COLO668 (cell line): ENCODE results near the gene CACNA2D4.
"Not testable (repeated sequence)": the region's sequence is repeated elsewhere in the genome, so short reads cannot be mapped to it uniquely, and the experiment has no call there.

ENCODE experiments used
- DNase-seq: peaks from one replicate; lab custom pipeline; 2025; ENCODE audit not compliant: unreplicated experiment; lab: John Stamatoyannopoulos, UW

CACNA2D4 gene

GRCh38 chr12:1819050-1819449 is 99.4 kb downstream of the CACNA2D4 start:
- DNase-seq, result no peak

GRCh38 chr12:1817928-1818327 is 100.5 kb downstream of the CACNA2D4 start:
- not testable (repeated sequence) for DNase-seq

- DNase-seq, result no peak
These were observed 101.6 kb downstream of the CACNA2D4 start for GRCh38 chr12:1816730-1817348.

GRCh38 chr12:1815814-1816729 is 102.4 kb downstream of the CACNA2D4 start:
- no peak for DNase-seq

- no peak for DNase-seq
These were observed 103.3 kb downstream of the CACNA2D4 start for GRCh38 chr12:1815108-1815507.

GRCh38 chr12:1814266-1814665 is 104.2 kb downstream of the CACNA2D4 start:
- no peak for DNase-seq

GRCh38 chr12:1812650-1813302 is 105.7 kb downstream of the CACNA2D4 start:
- DNase-seq, result no peak

GRCh38 chr12:1811948-1812291 is 106.5 kb downstream of the CACNA2D4 start:
- no peak for DNase-seq

- no peak for DNase-seq
These were observed 107.0 kb downstream of the CACNA2D4 start for GRCh38 chr12:1811281-1811947.

- DNase-seq, result no peak
These were observed 107.5 kb downstream of the CACNA2D4 start for GRCh38 chr12:1810931-1811280.

- no peak for DNase-seq
These were observed 108.1 kb downstream of the CACNA2D4 start for GRCh38 chr12:1810201-1810930.

GRCh38 chr12:1809591-1810190 is 108.8 kb downstream of the CACNA2D4 start:
- no peak for DNase-seq

- no peak for DNase-seq
These were observed 109.5 kb downstream of the CACNA2D4 start for GRCh38 chr12:1808798-1809480.

- DNase-seq, result no peak
These were observed 110.2 kb downstream of the CACNA2D4 start for GRCh38 chr12:1808036-1808797.

- no peak for DNase-seq
These were observed 111.2 kb downstream of the CACNA2D4 start for GRCh38 chr12:1807087-1807860.

- no peak for DNase-seq
These were observed 112.0 kb downstream of the CACNA2D4 start for GRCh38 chr12:1806301-1807086.

- no peak for DNase-seq
These were observed 112.9 kb downstream of the CACNA2D4 start for GRCh38 chr12:1805441-1806081.
